NCI-H2107 treated with DMSO at 0.1 percent for 48 hours (cell line): ENCODE results near the gene CYP4B1.
A peak's percentile ranks its signal among the peaks of the same experiment; 100 is the strongest.
"Not testable (repeated sequence)": the region's sequence is repeated elsewhere in the genome, so short reads cannot be mapped to it uniquely, and the experiment has no call there.

Experiments used
- DNase-seq: peaks from one replicate; lab custom pipeline; 2025; ENCODE audit not compliant: unreplicated experiment; lab: John Stamatoyannopoulos, UW

The CYP4B1 gene

GRCh38 chr1:46813858-46814396 is 15.1 kb downstream of the CYP4B1 start:
- no peak for DNase-seq

DNA sequence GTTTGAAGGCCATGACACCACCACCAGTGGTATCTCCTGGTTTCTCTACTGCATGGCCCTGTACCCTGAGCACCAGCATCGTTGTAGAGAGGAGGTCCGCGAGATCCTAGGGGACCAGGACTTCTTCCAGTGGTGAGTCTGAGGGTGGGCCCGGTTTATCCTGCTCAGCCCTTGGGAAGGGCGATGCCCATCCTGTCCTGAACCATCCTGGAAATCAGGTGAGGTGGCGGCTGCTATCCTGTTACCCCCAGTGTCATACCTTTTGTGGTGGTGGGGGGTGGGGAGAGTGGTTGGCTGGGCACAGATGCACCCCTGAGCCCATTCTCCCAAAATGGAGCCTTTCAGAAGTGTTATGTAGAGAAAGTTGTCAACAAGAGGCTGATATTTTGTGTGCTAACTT is 16.3 kb downstream of the CYP4B1 start:
- DNase-seq, result no peak

GRCh38 chr1:46816930-46817329 is 18.1 kb downstream of the CYP4B1 start:
- DNase-seq, result no peak

GRCh38 chr1:46817814-46818213 is 19.0 kb downstream of the CYP4B1 start:
- DNase-seq, result no peak

DNA sequence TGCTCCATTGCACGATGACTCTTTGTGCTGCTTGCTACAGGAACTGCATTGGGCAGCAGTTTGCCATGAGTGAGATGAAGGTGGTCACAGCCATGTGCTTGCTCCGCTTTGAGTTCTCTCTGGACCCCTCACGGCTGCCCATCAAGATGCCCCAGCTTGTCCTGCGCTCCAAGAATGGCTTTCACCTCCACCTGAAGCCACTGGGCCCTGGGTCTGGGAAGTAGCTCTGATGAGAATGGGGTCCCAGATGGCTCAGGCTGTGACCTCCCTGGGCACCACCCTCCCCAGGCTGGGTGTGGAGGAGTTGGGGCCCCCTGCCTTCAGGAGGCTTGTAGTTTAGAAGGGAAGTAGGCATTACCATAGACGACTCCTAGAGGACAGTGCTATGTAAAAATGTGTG is 19.7 kb downstream of the CYP4B1 start:
- DNase-seq, result no peak

DNA sequence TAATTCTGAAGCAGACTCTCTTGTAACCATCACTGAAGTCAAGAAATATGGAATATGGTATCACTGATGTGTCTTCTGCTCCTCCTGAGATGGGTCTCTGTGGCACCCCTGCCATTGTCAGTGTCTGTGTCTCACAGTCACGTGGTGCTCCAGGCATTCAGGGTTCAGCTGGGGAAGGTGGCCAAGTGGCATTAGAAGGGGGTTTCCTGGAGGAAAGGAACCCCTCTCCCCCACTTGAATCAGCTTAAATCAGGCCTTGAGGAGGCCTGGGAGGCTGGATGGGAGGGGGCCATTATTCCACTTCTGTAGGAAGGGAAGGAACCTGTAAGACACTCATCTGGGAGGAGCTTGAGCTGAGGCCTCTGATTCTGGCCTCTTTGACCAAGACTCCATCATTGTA is 20.5 kb downstream of the CYP4B1 start:
- no peak for DNase-seq

GRCh38 chr1:46820076-46820475 is 21.2 kb downstream of the CYP4B1 start:
- no peak for DNase-seq

DNA sequence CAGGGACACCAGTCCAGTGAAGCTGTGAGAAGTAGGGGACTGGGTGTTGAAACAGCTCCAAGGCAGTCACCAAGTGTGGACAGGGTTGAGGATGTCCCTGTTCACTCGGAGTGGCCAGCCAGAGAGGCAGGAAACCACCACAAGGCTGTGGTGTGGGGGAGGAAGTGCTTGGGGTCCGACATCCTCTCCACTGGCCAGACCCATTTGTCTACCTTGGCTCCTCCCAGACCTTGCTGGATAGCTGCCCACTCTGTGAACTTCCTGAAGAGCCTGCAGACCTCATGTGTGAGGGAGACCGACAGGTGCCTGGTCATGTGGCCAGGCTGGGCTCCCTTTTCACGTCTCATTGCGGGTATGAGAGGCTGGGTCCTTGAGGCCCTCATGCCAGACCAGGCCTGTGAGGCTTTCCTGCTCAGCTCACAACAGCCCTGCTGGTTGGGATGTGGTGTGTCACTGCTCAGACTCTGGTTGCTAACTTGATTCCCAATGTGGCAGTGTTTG is 21.8 kb downstream of the CYP4B1 start:
- no peak for DNase-seq

- peak; percentile 75 for DNase-seq
These were observed 23.5 kb downstream of the CYP4B1 start for GRCh38 chr1:46822248-46822826.

DNA sequence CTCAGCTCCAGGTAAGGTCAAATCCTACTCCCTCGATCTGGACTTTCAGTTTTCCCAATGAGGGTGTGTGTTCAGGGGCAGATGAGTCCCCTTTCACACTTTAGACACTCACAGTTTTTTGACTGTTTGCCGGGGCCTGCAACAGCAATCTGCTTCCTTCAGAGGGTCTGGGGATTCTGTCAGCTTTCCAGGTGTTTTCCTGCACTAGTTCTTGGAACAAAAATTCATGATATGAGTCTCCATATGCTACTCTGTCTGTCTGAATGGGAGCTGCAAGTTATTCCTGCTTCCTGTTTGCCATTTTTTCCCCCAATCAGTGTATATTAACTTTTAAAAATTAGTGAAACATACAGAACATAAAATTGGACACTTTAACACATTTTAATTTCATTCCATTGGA is 24.3 kb downstream of the CYP4B1 start:
- DNase-seq, result no peak

GRCh38 chr1:46826892-46827291 is 28.0 kb downstream of the CYP4B1 start:
- not testable (repeated sequence) for DNase-seq

- DNase-seq, result no peak
These were observed 31.9 kb downstream of the CYP4B1 start for GRCh38 chr1:46830665-46831322.

- not testable (repeated sequence) for DNase-seq
These were observed 36.6 kb downstream of the CYP4B1 start for GRCh38 chr1:46835469-46835868.

GRCh38 chr1:46846386-46846785 is 47.5 kb downstream of the CYP4B1 start:
- not testable (repeated sequence) for DNase-seq

DNA sequence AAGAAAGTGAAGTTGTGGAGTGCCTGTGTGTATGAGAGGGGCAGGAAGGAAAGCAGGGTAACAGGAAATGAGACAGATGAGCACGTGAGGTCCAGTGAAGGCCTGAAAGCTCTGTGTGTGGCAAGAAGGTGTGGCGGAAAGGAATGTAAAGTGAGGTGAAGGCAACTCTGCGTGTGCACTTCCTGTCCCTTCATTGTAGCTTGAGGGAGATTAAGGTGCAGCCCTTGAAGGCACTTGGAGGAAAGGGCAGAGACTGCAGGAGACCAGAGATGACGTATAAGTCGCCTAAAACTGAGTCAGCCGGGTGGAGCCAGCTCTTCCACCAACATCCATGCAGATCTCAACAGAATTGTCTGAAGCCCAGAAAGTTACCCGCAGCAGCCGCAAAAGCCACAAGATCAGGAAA is 58.8 kb downstream of the CYP4B1 start:
- not testable (repeated sequence) for DNase-seq

- DNase-seq, result no peak
These were observed 63.5 kb downstream of the CYP4B1 start for GRCh38 chr1:46862348-46862747.
